HepG2 (cell line): ENCODE measurements around the gene NYAP1. TPM values are rescaled to one million over a fixed set of nuclear protein-coding genes. Genes with fewer than 3 reads are reported as not detected.

Experiments
- ATAC-seq: fragments of 200-7000 bp; cut with Tn5 transposase; 3 replicates; pipeline ENCODE4 v1.9.1; 2020; ENCODE audit warnings: mild to moderate bottlenecking, moderate library complexity
- BruUV-seq: library from RNA; stranded (reverse); fragments of 400-500 nt; replicated peaks from 2 replicates; lab custom pipeline; 2021; lab: Mats Ljungman, UMichigan
- CTCF ChIA-PET: fragments of 300-600 bp; formaldehyde crosslinking; extraction: SDS; loops from one replicate; lab custom pipeline; 2021; ENCODE audit warnings: low total read pairs, inconsistent platforms, low intra/inter-chr PET ratio; lab: Yijun Ruan, JAX
- POLR2A ChIA-PET: fragments of 350-600 bp; sonication (Branson Sonifier 250); formaldehyde crosslinking; loops from one replicate; lab custom pipeline; 2020; ENCODE audit warnings: antibody characterized with exemption, inconsistent platforms; lab: Yijun Ruan, JAX
- DNase-seq: peaks from one replicate; pipeline ENCODE4 v3.0.0-alpha.2; 2015; ENCODE audit warnings: low spot score
- FAIRE-seq: peaks from 3 replicates; lab custom pipeline; 2011; peaks lifted over from hg19 to GRCh38; lab: Jason Lieb, UNC
- H2AFZ ChIP-seq: one replicate; pipeline ENCODE4 v1.6.1; 2011; ENCODE audit warnings: low read length, inconsistent platforms
- H3K27ac ChIP-seq: fragments of 300-600 bp; 3 replicates; pipeline ENCODE4 v1.8.0; 2011; ENCODE audit warnings: mixed run types, mild to moderate bottlenecking, mixed read lengths, low read length, inconsistent platforms; ENCODE audit not compliant: insufficient read depth; ENCODE audit errors: extremely low read length
- H3K27me3 ChIP-seq, 2 experiments: fragments of 200-600 bp in 1 of 2; 2 replicates in 1 of 2; 3 replicates in 1 of 2; pipeline versions ENCODE4 v1.6.0 to v1.8.0; 2011; ENCODE audit warnings: low read length in 2 of 2, mild to moderate bottlenecking in 2 of 2, moderate library complexity in 2 of 2, inconsistent platforms in 1 of 2; ENCODE audit not compliant: insufficient read depth in 2 of 2, control insufficient read depth in 1 of 2
- H3K36me3 ChIP-seq, 2 experiments: fragments of 200-600 bp in 1 of 2; replicated peaks in 1 of 2; 2 replicates in 1 of 2; 3 replicates in 1 of 2; pipeline versions ENCODE4 v1.5.1 to v1.8.0; 2011; ENCODE audit warnings: low read length in 2 of 2, inconsistent platforms in 1 of 2; ENCODE audit not compliant: insufficient read depth in 2 of 2, control insufficient read depth in 1 of 2
- H3K4me1 ChIP-seq: 2 replicates; pipeline ENCODE4 v1.5.1; 2012; ENCODE audit warnings: low read length, inconsistent platforms; ENCODE audit not compliant: insufficient read depth
- H3K4me2 ChIP-seq: 2 replicates; pipeline ENCODE4 v1.6.0; 2011; ENCODE audit warnings: low read depth, low read length, inconsistent platforms
- H3K4me3 ChIP-seq, 3 experiments: fragments of 200-600 bp in 1 of 3; sonication (generic), shearing (Covaris generic) in 1 of 3; replicated peaks in 1 of 3; 2 replicates each; pipeline ENCODE4 v1.5.1; 2011 to 2016; ENCODE audit warnings: low read length in 3 of 3, inconsistent platforms in 2 of 3, low read depth in 2 of 3, mild to moderate bottlenecking in 2 of 3, control low read depth in 1 of 3, mixed read lengths in 1 of 3; ENCODE audit not compliant: insufficient read depth in 1 of 3
- H3K79me2 ChIP-seq: one replicate; pipeline ENCODE4 v1.6.1; 2011; ENCODE audit warnings: low read length, inconsistent platforms; ENCODE audit not compliant: insufficient read depth
- H3K9ac ChIP-seq: 2 replicates; pipeline ENCODE4 v1.6.0; 2011; ENCODE audit warnings: mild to moderate bottlenecking, low read depth, low read length, inconsistent platforms; ENCODE audit not compliant: insufficient read depth
- H3K9me3 ChIP-seq: 2 replicates; pipeline ENCODE4 v1.5.1; 2012; ENCODE audit warnings: mild to moderate bottlenecking, low read length
- H4K20me1 ChIP-seq: 2 replicates; pipeline ENCODE4 v1.6.0; 2011; ENCODE audit warnings: inconsistent platforms, mild to moderate bottlenecking, low read length, moderate library complexity; ENCODE audit not compliant: insufficient read depth
- AGO2 ChIP-seq: fragments of 200-400 bp; formaldehyde crosslinking; optimal IDR thresholded peaks from 2 replicates; pipeline ENCODE3; 2017; ENCODE audit warnings: mild to moderate bottlenecking, low read depth, low read length, moderate library complexity
- ZNF558 ChIP-seq: sonication (generic); formaldehyde crosslinking; IDR thresholded peaks from 2 replicates; pipeline ENCODE4 v1.9.0; 2022; ENCODE audit warnings: mild to moderate bottlenecking, missing genetic modification reagents, borderline replicate concordance
- WGBS: methylation state at CpG from one replicate; pipeline ENCODE4 v1.1.6; 2017; ENCODE audit warnings: low lambda C conversion rate; 5-methylcytosine and 5-hydroxymethylcytosine counted together
- in situ Hi-C: cut with HindIII; loops from 2 replicates; pipeline ENCODE4 v1.10.0; 2017; ENCODE audit warnings: low pct_unique_long_range_greater_than_20kb; ENCODE audit not compliant: extremely low pct_ligation_motif_present
- intact Hi-C: fragments of 100-400 bp; cut with micrococcal nuclease; formaldehyde crosslinking; loops from one replicate; pipeline ENCODE4 v1.10.0; 2022; ENCODE audit not compliant: unreplicated experiment
- polyA plus RNA-seq, 8 experiments: library from polyadenylated mRNA; depleted of rRNA in 3 of 8; stranded (reverse) in 7 of 8; unstranded in 1 of 8; fragments of >200 nt; fragmentation: Illumina TruSeq in 4 of 8; extraction: Trizol in 4 of 8; gene quantifications; 2 replicates each; pipeline versions ENCODE4 v1.2.1 to v1.2.3, GENCODE V29; 2011 to 2016; ENCODE audit warnings: low read depth in 4 of 8, missing spikeins in 1 of 8, mixed read lengths in 1 of 8; ENCODE audit not compliant: insufficient read depth in 1 of 8
- total RNA-seq, 5 experiments: library from RNA; depleted of rRNA; stranded (reverse); fragments of >200 nt; fragmentation: Illumina TruSeq; extraction: Trizol; gene quantifications; 2 replicates each; pipeline ENCODE4 v1.2.3, GENCODE V29; 2016; ENCODE audit warnings: low read depth in 1 of 5
- TF ChIP-seq, protein P1 (sequence below): sonication (generic); formaldehyde crosslinking; IDR thresholded peaks from 2 replicates; pipeline ENCODE4 v1.4.0; 2020; ENCODE audit warnings: missing genetic modification reagents, borderline replicate concordance

The NYAP1 gene
- total and polyA plus RNA-seq, 2 of the 13 experiments (the other 11 are each of a cell fraction or from before 2014, with no cell fraction given), result 0.15 to 0.46 TPM

DNA sequence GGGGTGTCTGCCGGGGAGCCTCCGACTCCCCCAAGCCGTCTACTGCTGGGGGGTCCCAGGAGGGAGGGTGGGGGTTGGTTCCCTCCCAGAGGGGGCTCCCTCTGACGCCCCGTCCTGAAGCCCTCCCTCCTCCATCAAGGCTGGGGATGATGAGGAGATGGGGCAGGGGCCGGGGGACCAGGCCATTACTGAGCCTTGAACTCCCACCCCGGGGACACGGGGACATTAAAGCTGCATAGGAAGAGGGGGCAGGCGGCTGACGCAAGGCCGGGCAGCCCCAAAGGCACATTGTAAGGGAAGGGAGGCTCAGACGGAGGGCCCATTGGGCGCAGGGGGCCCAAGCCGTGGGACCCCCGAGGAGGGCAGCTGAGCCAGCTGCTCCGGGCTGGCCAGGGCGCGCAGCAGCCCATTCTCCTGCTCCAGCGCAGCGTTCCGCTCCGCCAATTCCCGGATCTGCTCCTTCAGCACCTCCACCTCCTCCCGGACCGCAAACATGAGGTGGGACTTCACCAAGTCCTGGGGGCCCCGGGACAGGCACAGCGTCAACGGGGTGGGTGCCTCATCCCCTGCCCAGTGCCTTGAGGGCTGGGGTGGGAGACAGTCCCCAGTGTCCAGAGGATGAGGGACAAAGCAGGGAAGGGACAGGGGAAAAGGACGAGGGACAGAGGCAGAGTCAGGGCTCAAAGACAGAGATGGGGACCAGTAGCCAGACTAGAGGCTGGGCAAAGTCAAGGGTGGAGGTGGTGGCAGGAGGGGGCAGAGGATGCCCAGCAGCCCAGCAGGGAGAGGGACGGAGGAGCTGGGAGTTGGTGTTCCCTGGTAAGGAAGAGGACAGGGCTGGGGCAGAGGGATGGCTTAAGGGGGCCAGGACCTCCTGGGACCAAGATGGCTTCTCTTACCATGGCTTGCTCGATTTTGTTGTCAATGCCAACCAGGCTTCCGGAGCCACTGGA lies 16.8 kb upstream of the NYAP1 start:
- WGBS, result 86% methylated on average over 26 of the region's 32 CpGs
- ChIA-PET CTCF (interaction anchor here (0.7 kb wide), 1 partner anchor 16 kb away, joined by 5 read pairs; no protein-coding TSS in a partner anchor), POLR2A (no interaction called here)
- no peak overlapping the region for H3K4me3 ChIP-seq
- DNase-seq, result no peak
- no peak overlapping the region for H2AFZ ChIP-seq
- no peaks in the 10 kb centered on the region for H3K36me3 ChIP-seq
- peaks cover 0 to 2% of the 10 kb centered on the region in 2 experiments; a peak in 1 of 5 replicates for H3K27me3 ChIP-seq
- no peak overlapping the region for H3K9ac ChIP-seq
- no peaks in the 10 kb centered on the region for H3K79me2 ChIP-seq
- ATAC-seq, result no peak
- BruUV-seq, result no TSS peak
- no peak overlapping the region for H3K4me2 ChIP-seq
- H3K27ac ChIP-seq, result no peak overlapping the region
- intact Hi-C loops (loop anchor here (5.0 kb wide), 1 partner anchor 95 kb away; no protein-coding TSS in a partner anchor), in situ Hi-C loops (loop anchor here (10.0 kb wide), 1 partner anchor 228 kb away; the partner anchor contains the start of gene GIGYF1)
- H3K9me3 ChIP-seq, result no peaks in the 10 kb centered on the region
- H4K20me1 ChIP-seq, result no peaks in the 10 kb centered on the region
- TF ChIP-seq ZNF558 (CRISPR knock-in tag), result no peak
- peak; percentile 33 for TF ChIP-seq AGO2
- H3K4me1 ChIP-seq, result peaks cover 27% of the 10 kb centered on the region
- FAIRE-seq, result no peak

DNA sequence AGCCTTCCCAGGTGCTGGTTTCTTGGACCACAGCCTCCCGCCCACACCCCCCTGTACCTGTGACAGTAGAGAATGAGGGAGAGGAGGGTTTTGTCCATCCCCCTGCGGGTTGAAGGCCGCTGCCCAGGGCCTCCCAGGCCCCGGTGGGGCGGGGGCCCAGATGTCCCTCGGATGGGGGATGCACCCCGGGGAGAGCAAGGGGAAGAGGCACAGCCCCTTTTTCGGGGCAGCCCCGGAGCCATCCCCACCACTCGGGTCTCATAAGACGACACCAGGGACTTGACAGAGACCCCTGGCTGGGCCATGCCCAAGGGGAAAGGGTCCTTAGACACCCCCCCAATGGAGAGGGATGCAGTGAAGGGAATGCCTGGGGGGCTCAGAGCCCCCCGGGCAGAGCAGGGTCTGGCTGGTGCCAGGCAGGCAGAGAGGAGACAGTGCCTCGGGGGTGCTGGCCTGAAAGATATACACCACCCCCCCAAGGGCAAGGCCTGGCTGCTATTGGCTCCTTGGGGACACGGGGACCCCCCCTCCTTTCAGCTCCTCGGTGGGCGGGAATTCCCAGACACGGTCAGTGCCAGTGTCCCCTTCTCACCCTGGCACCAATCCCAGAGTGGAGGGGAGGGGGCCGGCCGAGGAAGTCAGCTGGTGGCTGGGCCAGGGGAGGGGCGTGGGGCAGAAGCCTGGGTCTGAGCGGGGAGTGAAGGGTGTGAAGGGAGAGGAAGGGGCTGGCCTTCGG lies 15.9 kb upstream of the NYAP1 start:
- peaks cover 27% of the 10 kb centered on the region for H3K4me1 ChIP-seq
- no peak for ATAC-seq
- ChIA-PET CTCF (interaction anchor here (0.7 to 2.7 kb wide), 2 partner anchors 15 kb away, joined by 5 to 32 read pairs; partner anchors contain the start of gene NYAP1), POLR2A (no interaction called here)
- H3K27ac ChIP-seq, result no peak overlapping the region
- in situ Hi-C loops, result loop anchor here (10.0 kb wide), 1 partner anchor 227 kb away; the partner anchor contains the start of gene GIGYF1
- H2AFZ ChIP-seq, result no peak overlapping the region
- no peak for DNase-seq
- FAIRE-seq, result no peak
- intact Hi-C loops, result loop anchor here (5.0 kb wide), 1 partner anchor 94 kb away; no protein-coding TSS in a partner anchor
- no peak overlapping the region for H3K4me2 ChIP-seq
- peaks cover 0 to 2% of the 10 kb centered on the region in 2 experiments; a peak in 1 of 5 replicates for H3K27me3 ChIP-seq
- H4K20me1 ChIP-seq, result no peaks in the 10 kb centered on the region
- no TSS peak for BruUV-seq
- H3K36me3 ChIP-seq, result peaks cover 0 to under 1% of the 10 kb centered on the region in 2 experiments; a peak in 1 of 5 replicates
- 84% methylated on average over 17 of the region's 22 CpGs for WGBS
- no peaks in the 10 kb centered on the region for H3K79me2 ChIP-seq
- H3K4me3 ChIP-seq, result no peak overlapping the region
- no peak overlapping the region for H3K9ac ChIP-seq
- TF ChIP-seq, protein P1, sequence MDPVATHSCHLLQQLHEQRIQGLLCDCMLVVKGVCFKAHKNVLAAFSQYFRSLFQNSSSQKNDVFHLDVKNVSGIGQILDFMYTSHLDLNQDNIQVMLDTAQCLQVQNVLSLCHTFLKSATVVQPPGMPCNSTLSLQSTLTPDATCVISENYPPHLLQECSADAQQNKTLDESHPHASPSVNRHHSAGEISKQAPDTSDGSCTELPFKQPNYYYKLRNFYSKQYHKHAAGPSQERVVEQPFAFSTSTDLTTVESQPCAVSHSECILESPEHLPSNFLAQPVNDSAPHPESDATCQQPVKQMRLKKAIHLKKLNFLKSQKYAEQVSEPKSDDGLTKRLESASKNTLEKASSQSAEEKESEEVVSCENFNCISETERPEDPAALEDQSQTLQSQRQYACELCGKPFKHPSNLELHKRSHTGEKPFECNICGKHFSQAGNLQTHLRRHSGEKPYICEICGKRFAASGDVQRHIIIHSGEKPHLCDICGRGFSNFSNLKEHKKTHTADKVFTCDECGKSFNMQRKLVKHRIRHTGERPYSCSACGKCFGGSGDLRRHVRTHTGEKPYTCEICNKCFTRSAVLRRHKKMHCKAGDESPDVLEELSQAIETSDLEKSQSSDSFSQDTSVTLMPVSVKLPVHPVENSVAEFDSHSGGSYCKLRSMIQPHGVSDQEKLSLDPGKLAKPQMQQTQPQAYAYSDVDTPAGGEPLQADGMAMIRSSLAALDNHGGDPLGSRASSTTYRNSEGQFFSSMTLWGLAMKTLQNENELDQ, result no peak
- TF ChIP-seq, all 625 proteins: peak for 0
- no peaks in the 10 kb centered on the region for H3K9me3 ChIP-seq
